HCT116 (cell line): ENCODE results near the gene ARHGAP21. TPM values are rescaled to one million over a fixed set of nuclear protein-coding genes. Genes with fewer than 3 reads are reported as not detected.

Experiments
- ATAC-seq: fragments of 200-7000 bp; cut with Tn5 transposase; 2 replicates; pipeline ENCODE4 v1.9.1; 2020; ENCODE audit warnings: mild to moderate bottlenecking, moderate library complexity
- BruUV-seq: library from RNA; stranded (reverse); fragments of 400-500 nt; replicated peaks from 2 replicates; lab custom pipeline; 2021; lab: Mats Ljungman, UMichigan
- CTCF ChIA-PET: fragments of 300-600 bp; sonication (Branson Sonifier 250); formaldehyde crosslinking; loops from one replicate; lab custom pipeline; 2021; ENCODE audit warnings: antibody characterized with exemption; lab: Charles Lee
- POLR2A ChIA-PET: fragments of 300-600, 350-600 bp; sonication (Branson Sonifier 250); formaldehyde crosslinking; loops from one replicate; lab custom pipeline; 2021; ENCODE audit warnings: antibody characterized with exemption; lab: Charles Lee
- RAD21 ChIA-PET, 2 experiments: fragments of 300-600 bp; sonication (Branson Sonifier 250); formaldehyde crosslinking; loops; one replicate each; lab custom pipeline; 2023; ENCODE audit warnings: low total read pairs in 2 of 2; ENCODE audit not compliant: uncharacterized antibody in 2 of 2, unreplicated experiment in 2 of 2, low non-redundant PET in 1 of 2; lab: Charles Lee
- DNase-seq: peaks from one replicate; pipeline ENCODE4 v3.0.0-alpha.2; 2010; ENCODE audit warnings: low read depth, low spot score
- H2AFZ ChIP-seq: fragments of 200-600 bp; shearing (Covaris generic), sonication (generic); 2 replicates; pipeline ENCODE4 v1.6.1; 2017; ENCODE audit warnings: low read depth, mixed run types, mixed read lengths, antibody characterized with exemption, low read length; ENCODE audit not compliant: poor library complexity, severe bottlenecking
- H3K27ac ChIP-seq: 2 replicates; pipeline ENCODE4 v1.5.1; 2012; ENCODE audit warnings: low read depth, low read length
- H3K27me3 ChIP-seq: fragments of 200-600 bp; sonication (generic); 2 replicates; pipeline ENCODE4 v1.6.1; 2016; ENCODE audit warnings: mixed run types, low read length, mixed read lengths; ENCODE audit not compliant: insufficient read depth
- H3K36me3 ChIP-seq, 2 experiments: fragments of 200-500 bp in 1 of 2; fragments of 200-600 bp in 1 of 2; sonication (Bioruptor generic) in 1 of 2; sonication (generic) in 1 of 2; 2 replicates each; pipeline versions ENCODE4 v1.5.1 to v1.6.1; 2014 to 2016; ENCODE audit warnings: low read length in 2 of 2, inconsistent platforms in 1 of 2, mixed read lengths in 1 of 2, mixed run types in 1 of 2; ENCODE audit not compliant: insufficient read depth in 2 of 2, control insufficient read depth in 1 of 2
- H3K4me1 ChIP-seq, 2 experiments: fragments of 200-600 bp in 1 of 2; sonication (generic) in 1 of 2; 2 replicates each; pipeline versions ENCODE4 v1.5.1 to v1.6.1; 2012 to 2017; ENCODE audit warnings: low read length in 2 of 2, inconsistent platforms in 1 of 2, mild to moderate bottlenecking in 1 of 2, mixed read lengths in 1 of 2, mixed run types in 1 of 2, moderate library complexity in 1 of 2; ENCODE audit not compliant: insufficient read depth in 2 of 2, control insufficient read depth in 1 of 2
- H3K4me2 ChIP-seq: fragments of 200-600 bp; sonication (generic); 2 replicates; pipeline ENCODE4 v1.6.1; 2017; ENCODE audit warnings: mixed run types, low read length, mixed read lengths
- H3K4me3 ChIP-seq, 2 experiments: fragments of 200-600 bp in 1 of 2; sonication (generic) in 1 of 2; replicated peaks in 1 of 2; 2 replicates each; pipeline ENCODE4 v1.5.1; 2011 to 2016; ENCODE audit warnings: low read length in 2 of 2, control low read depth in 1 of 2, low read depth in 1 of 2, mild to moderate bottlenecking in 1 of 2, mixed read lengths in 1 of 2, mixed run types in 1 of 2
- H3K79me2 ChIP-seq: fragments of 200-600 bp; sonication (generic); 2 replicates; pipeline ENCODE4 v1.6.1; 2017; ENCODE audit warnings: mild to moderate bottlenecking, mixed run types, low read length, moderate library complexity, mixed read lengths; ENCODE audit not compliant: insufficient read depth
- H3K9ac ChIP-seq: fragments of 200-600 bp; sonication (generic); 2 replicates; pipeline ENCODE4 v1.6.1; 2016; ENCODE audit warnings: low read length, mixed read lengths
- H3K9me2 ChIP-seq: fragments of 200-600 bp; sonication (generic), shearing (Covaris generic); 2 replicates; pipeline ENCODE4 v1.6.1; 2017; ENCODE audit warnings: mixed run types, mild to moderate bottlenecking, moderate library complexity; ENCODE audit not compliant: insufficient read depth
- H3K9me3 ChIP-seq, 2 experiments: fragments of 200-500 bp in 1 of 2; fragments of 200-600 bp in 1 of 2; sonication (Bioruptor generic) in 1 of 2; sonication (generic) in 1 of 2; 2 replicates each; pipeline ENCODE4 v1.6.1; 2014 to 2017; ENCODE audit warnings: low read length in 2 of 2, mixed read lengths in 2 of 2, inconsistent platforms in 1 of 2, low read depth in 1 of 2, mild to moderate bottlenecking in 1 of 2, mixed run types in 1 of 2, moderate library complexity in 1 of 2; ENCODE audit not compliant: control insufficient read depth in 1 of 2, insufficient read depth in 1 of 2
- H4K20me1 ChIP-seq: fragments of 200-600 bp; sonication (generic), shearing (Covaris generic); 2 replicates; pipeline ENCODE4 v1.6.1; 2017; ENCODE audit warnings: mixed run types, mild to moderate bottlenecking, moderate library complexity; ENCODE audit not compliant: insufficient read depth
- CBX3 ChIP-seq: IDR thresholded peaks from 2 replicates; pipeline ENCODE4 v1.6.1; 2012; ENCODE audit warnings: low read depth
- ELF1 ChIP-seq: IDR thresholded peaks from 2 replicates; pipeline ENCODE4 v1.6.1; 2012; ENCODE audit warnings: low read depth, borderline replicate concordance
- EZH2 ChIP-seq: fragments of 200-600 bp; sonication (generic); IDR thresholded peaks from 2 replicates; pipeline ENCODE4 v1.6.1; 2017; ENCODE audit warnings: antibody characterized with exemption, mixed run types
- EZH2phosphoT487 ChIP-seq: fragments of 200-600 bp; IDR thresholded peaks from 2 replicates; pipeline ENCODE4 v1.6.1; 2018; ENCODE audit warnings: antibody characterized with exemption, borderline replicate concordance
- FOSL1 ChIP-seq: IDR thresholded peaks from 2 replicates; pipeline ENCODE4 v1.6.1; 2012; ENCODE audit warnings: low read depth
- JUND ChIP-seq: IDR thresholded peaks from 2 replicates; pipeline ENCODE4 v1.6.1; 2012
- POLR2A ChIP-seq: IDR thresholded peaks from 2 replicates; pipeline ENCODE4 v1.7.0; 2011; ENCODE audit warnings: borderline replicate concordance; ENCODE audit not compliant: insufficient read depth, insufficient read length; ENCODE audit errors: extremely low read depth
- POLR2AphosphoS5 ChIP-seq: IDR thresholded peaks from 2 replicates; pipeline ENCODE4 v1.6.1; 2011; ENCODE audit warnings: mild to moderate bottlenecking, low read depth, low read length, moderate library complexity
- RAD21 ChIP-seq: IDR thresholded peaks from 2 replicates; pipeline ENCODE4 v1.6.1; 2012; ENCODE audit warnings: low read depth, mild to moderate bottlenecking
- SIN3A ChIP-seq: IDR thresholded peaks from 2 replicates; pipeline ENCODE4 v1.6.1; 2012; ENCODE audit warnings: low read depth
- SRF ChIP-seq: IDR thresholded peaks from 2 replicates; pipeline ENCODE4 v1.6.1; 2012; ENCODE audit warnings: low read depth
- YY1 ChIP-seq: IDR thresholded peaks from 2 replicates; pipeline ENCODE4 v1.6.1; 2011; ENCODE audit warnings: low read length, low read depth, moderate library complexity, mild to moderate bottlenecking; ENCODE audit not compliant: insufficient replicate concordance; ENCODE audit errors: extremely low read depth
- intact Hi-C: fragments of 100-400 bp; cut with micrococcal nuclease; formaldehyde crosslinking; loops from 2 replicates; pipeline ENCODE4 v1.10.0; 2022
- total RNA-seq: library from RNA; stranded (reverse); gene quantifications from one replicate; pipeline ENCODE4 v1.2.1, GENCODE V29; 2021; ENCODE audit not compliant: unreplicated experiment
- TF ChIP-seq, protein P1 (sequence below): IDR thresholded peaks from 2 replicates; pipeline ENCODE4 v1.6.1; 2012; ENCODE audit warnings: low read depth
- TF ChIP-seq, protein P2 (sequence below): IDR thresholded peaks from 2 replicates; pipeline ENCODE4 v1.6.1; 2012

Gene ARHGAP21
- total RNA-seq, 1 experiment from 2014 or later = 47.7 TPM

DNA sequence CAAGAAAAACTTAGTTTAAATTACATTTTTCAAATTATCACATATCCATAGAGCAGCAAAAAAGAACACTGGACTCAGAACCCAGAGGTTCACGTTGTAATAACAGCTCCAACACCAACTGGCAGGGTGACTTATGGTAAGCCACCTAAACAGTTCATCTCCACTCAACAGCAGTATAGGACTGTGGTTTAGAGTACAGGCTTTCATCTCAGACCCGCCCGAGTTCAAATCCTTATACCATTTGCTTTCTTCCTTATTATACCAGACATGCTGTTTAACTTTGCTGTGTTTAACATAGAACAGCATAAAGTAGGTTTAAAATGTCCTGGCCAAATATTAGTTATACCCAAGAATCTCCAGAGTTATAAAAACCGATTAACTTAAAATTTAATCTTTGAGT is 97.9 kb downstream of the ARHGAP21 start:
- no peak for ATAC-seq
- POLR2A ChIA-PET = no interaction called here
- TF ChIP-seq JUND (no peak), SIN3A (no peak), EZH2phosphoT487 (no peak), EZH2 (no peak), ELF1 (no peak), POLR2A (no peak), POLR2AphosphoS5 (no peak), CBX3 (no peak), RAD21 (no peak), SRF (no peak), FOSL1 (no peak), YY1 (no peak)
- TF ChIP-seq, protein P1, sequence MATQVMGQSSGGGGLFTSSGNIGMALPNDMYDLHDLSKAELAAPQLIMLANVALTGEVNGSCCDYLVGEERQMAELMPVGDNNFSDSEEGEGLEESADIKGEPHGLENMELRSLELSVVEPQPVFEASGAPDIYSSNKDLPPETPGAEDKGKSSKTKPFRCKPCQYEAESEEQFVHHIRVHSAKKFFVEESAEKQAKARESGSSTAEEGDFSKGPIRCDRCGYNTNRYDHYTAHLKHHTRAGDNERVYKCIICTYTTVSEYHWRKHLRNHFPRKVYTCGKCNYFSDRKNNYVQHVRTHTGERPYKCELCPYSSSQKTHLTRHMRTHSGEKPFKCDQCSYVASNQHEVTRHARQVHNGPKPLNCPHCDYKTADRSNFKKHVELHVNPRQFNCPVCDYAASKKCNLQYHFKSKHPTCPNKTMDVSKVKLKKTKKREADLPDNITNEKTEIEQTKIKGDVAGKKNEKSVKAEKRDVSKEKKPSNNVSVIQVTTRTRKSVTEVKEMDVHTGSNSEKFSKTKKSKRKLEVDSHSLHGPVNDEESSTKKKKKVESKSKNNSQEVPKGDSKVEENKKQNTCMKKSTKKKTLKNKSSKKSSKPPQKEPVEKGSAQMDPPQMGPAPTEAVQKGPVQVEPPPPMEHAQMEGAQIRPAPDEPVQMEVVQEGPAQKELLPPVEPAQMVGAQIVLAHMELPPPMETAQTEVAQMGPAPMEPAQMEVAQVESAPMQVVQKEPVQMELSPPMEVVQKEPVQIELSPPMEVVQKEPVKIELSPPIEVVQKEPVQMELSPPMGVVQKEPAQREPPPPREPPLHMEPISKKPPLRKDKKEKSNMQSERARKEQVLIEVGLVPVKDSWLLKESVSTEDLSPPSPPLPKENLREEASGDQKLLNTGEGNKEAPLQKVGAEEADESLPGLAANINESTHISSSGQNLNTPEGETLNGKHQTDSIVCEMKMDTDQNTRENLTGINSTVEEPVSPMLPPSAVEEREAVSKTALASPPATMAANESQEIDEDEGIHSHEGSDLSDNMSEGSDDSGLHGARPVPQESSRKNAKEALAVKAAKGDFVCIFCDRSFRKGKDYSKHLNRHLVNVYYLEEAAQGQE = no peak
- TF ChIP-seq, protein P2, sequence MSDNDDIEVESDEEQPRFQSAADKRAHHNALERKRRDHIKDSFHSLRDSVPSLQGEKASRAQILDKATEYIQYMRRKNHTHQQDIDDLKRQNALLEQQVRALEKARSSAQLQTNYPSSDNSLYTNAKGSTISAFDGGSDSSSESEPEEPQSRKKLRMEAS = no peak

More for the DNA sequence above, 97.9 kb downstream of the ARHGAP21 start:
- no peak overlapping the region for H2AFZ ChIP-seq
- no peak overlapping the region for H3K4me2 ChIP-seq
- RAD21 ChIA-PET = no interaction called here
- H3K27ac ChIP-seq = no peak overlapping the region
- intact Hi-C loops = no loop called here
- no peaks in the 10 kb centered on the region for H3K4me1 ChIP-seq
- no peaks in the 10 kb centered on the region for H3K9me2 ChIP-seq
- no peaks in the 10 kb centered on the region for H3K36me3 ChIP-seq
- no TSS peak for BruUV-seq
- no peaks in the 10 kb centered on the region for H3K9me3 ChIP-seq
- no peak overlapping the region for H3K4me3 ChIP-seq
- CTCF ChIA-PET = no interaction called here
- no peak overlapping the region for H3K9ac ChIP-seq
- H4K20me1 ChIP-seq = no peaks in the 10 kb centered on the region
- H3K79me2 ChIP-seq = no peaks in the 10 kb centered on the region
- DNase-seq = no peak
- no peaks in the 10 kb centered on the region for H3K27me3 ChIP-seq
